H1 (cell line): ENCODE results near the gene SERP1.

ENCODE experiments used
- CREB1 ChIP-seq: IDR thresholded peaks from 2 replicates; pipeline ENCODE4 v1.6.1; 2012; ENCODE audit warnings: inconsistent platforms
- E2F6 ChIP-seq: IDR thresholded peaks from 2 replicates; pipeline ENCODE4 v1.6.1; 2012; ENCODE audit warnings: inconsistent platforms
- EP300 ChIP-seq, 2 experiments: IDR thresholded peaks; 1 replicate in 1 of 2; 2 replicates in 1 of 2; pipeline ENCODE4 v1.6.1; 2011 to 2012; ENCODE audit warnings: low read depth in 2 of 2, low read length in 2 of 2, mild to moderate bottlenecking in 2 of 2, borderline replicate concordance in 1 of 2, inconsistent platforms in 1 of 2, moderate library complexity in 1 of 2
- POLR2AphosphoS5 ChIP-seq: IDR thresholded peaks from 2 replicates; pipeline ENCODE4 v1.6.1; 2011; ENCODE audit warnings: low read depth, low read length
- SRF ChIP-seq: IDR thresholded peaks from 2 replicates; pipeline ENCODE4 v1.6.1; 2011; ENCODE audit warnings: mild to moderate bottlenecking, low read depth, low read length, moderate library complexity
- TAF1 ChIP-seq: IDR thresholded peaks from 2 replicates; pipeline ENCODE4 v1.6.1; 2011; ENCODE audit warnings: mild to moderate bottlenecking, low read depth, low read length
- TF ChIP-seq, protein P1 (sequence below): IDR thresholded peaks from 2 replicates; pipeline ENCODE4 v1.6.1; 2011; ENCODE audit warnings: low read length, improper control_type of control experiment
- TF ChIP-seq, protein P2 (sequence below), 3 experiments: IDR thresholded peaks; 1 replicate in 2 of 3; 2 replicates in 1 of 3; pipeline versions ENCODE4 v1.5.1 to v1.6.1; 2011; ENCODE audit warnings: low read length in 3 of 3, mild to moderate bottlenecking in 3 of 3, inconsistent platforms in 2 of 3, low read depth in 1 of 3, moderate library complexity in 1 of 3; ENCODE audit not compliant: insufficient read depth in 1 of 3; ENCODE audit errors: control extremely low read depth in 1 of 3

GRCh38 chr3:150589759-150590158 lies 43.5 kb upstream of the SERP1 start:
- no peak for TF ChIP-seq TAF1
- no peak for TF ChIP-seq POLR2AphosphoS5
- TF ChIP-seq, protein P1, sequence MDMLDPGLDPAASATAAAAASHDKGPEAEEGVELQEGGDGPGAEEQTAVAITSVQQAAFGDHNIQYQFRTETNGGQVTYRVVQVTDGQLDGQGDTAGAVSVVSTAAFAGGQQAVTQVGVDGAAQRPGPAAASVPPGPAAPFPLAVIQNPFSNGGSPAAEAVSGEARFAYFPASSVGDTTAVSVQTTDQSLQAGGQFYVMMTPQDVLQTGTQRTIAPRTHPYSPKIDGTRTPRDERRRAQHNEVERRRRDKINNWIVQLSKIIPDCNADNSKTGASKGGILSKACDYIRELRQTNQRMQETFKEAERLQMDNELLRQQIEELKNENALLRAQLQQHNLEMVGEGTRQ: no peak
- TF ChIP-seq, protein P2, sequence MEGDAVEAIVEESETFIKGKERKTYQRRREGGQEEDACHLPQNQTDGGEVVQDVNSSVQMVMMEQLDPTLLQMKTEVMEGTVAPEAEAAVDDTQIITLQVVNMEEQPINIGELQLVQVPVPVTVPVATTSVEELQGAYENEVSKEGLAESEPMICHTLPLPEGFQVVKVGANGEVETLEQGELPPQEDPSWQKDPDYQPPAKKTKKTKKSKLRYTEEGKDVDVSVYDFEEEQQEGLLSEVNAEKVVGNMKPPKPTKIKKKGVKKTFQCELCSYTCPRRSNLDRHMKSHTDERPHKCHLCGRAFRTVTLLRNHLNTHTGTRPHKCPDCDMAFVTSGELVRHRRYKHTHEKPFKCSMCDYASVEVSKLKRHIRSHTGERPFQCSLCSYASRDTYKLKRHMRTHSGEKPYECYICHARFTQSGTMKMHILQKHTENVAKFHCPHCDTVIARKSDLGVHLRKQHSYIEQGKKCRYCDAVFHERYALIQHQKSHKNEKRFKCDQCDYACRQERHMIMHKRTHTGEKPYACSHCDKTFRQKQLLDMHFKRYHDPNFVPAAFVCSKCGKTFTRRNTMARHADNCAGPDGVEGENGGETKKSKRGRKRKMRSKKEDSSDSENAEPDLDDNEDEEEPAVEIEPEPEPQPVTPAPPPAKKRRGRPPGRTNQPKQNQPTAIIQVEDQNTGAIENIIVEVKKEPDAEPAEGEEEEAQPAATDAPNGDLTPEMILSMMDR (IDR thresholded peaks at IDR 0.05; ENCODE audit: control extremely low read depth in 1 of 3, insufficient read depth in 1 of 3, low read depth in 1 of 3, low read length in 3 of 3): no peak
- no peak for TF ChIP-seq E2F6
- TF ChIP-seq SRF: no peak
- no peak for TF ChIP-seq EP300 (IDR thresholded peaks at IDR 0.05; ENCODE audit: borderline replicate concordance in 1 of 2, low read depth in 2 of 2, low read length in 2 of 2)
- TF ChIP-seq CREB1: no peak
